ENCODE results near the gene GPR84. TPM values are rescaled to one million over a fixed set of nuclear protein-coding genes. Genes with fewer than 3 reads are reported as not detected.
A peak's percentile ranks its signal among the peaks of the same experiment; 100 is the strongest.

GPR84 gene
- total and polyA plus RNA-seq, 2 experiments from 2014 or later, result not detected

DNA sequence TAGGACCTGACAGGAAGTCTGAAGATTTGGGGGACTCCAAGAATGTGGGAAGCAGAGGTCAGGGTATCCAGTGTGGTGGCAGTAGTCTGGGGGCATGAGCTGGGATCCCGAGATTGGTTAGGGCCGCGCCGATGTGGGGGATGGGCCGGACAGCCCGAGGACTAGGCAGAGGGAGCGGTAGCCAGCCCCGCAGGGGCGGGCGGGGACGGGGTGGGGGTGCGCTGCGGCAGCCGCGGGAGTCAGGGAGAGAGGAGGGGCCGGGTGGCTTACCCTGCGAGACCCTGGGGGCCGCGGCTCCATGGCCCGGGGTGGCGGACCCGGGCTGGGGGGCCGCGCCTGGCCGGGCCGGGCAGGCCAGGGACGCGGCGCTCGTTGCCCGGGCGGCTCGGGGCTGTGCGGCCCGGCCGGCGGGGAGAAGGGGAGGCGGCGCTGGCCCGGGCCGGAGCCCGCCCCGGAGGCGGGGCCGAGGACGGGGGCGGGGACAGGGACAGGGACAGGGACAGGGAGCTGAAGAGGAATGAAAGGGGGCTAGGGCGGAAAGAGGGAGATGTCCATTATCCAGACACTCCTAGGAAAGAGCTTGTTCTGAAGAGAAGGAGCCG, 14.6 kb upstream of the GPR84 start:
- Histone ChIP-seq H3K9me2 (ENCODE audit: insufficient read depth) (no peaks in the 10 kb centered on the region), H3K27ac (ENCODE audit: low read depth) (no peak overlapping the region), H4K20me1 (replicated peaks; ENCODE audit: insufficient read depth) (no peaks in the 10 kb centered on the region; the same call in none of the 2 replicates), H3F3A (replicated peaks; ENCODE audit: low read depth) (no peaks in the 10 kb centered on the region; the same call in 1 of the 2 replicates), H3K36me3 (ENCODE audit: insufficient read depth) (peaks cover 5% of the 10 kb centered on the region; the same call in 1 of the 2 replicates), H3K4me3 (peak overlapping the region; percentile 60), H3K4me1 (ENCODE audit: insufficient read depth) (peaks cover 11% of the 10 kb centered on the region), H3K79me2 (replicated peaks; ENCODE audit: insufficient read depth) (no peaks in the 10 kb centered on the region), H3K27me3 (ENCODE audit: insufficient read depth) (peaks cover 17% of the 10 kb centered on the region; the same call in 1 of the 2 replicates), H2AFZ (0 out of 2 replicates have a peak overlapping the region, but pooled peaks have one; percentile 63), H3K4me2 (peak overlapping the region; percentile 97)
- Mint-ChIP-seq H3K4me3 (peak overlapping the region; percentile 82), H3K27ac (no peak overlapping the region), H3K27me3 (ENCODE audit: insufficient read depth, low read depth, poor library complexity) (peaks cover 23% of the 10 kb centered on the region), H3K9me3 (no peaks in the 10 kb centered on the region), H3K4me1 (peaks cover 24% of the 10 kb centered on the region), H3K36me3 (ENCODE audit: low read depth) (peaks cover 19% of the 10 kb centered on the region)
- TF ChIP-seq EZH2 (IDR thresholded peaks at IDR 0.05; ENCODE audit: low read depth, unreplicated experiment) (no peak), ZNF114 (CRISPR knock-in tag; IDR thresholded peaks at IDR 0.05) (no peak), ETS1 (IDR thresholded peaks at IDR 0.05) (no peak), NANOG (IDR thresholded peaks at IDR 0.05; ENCODE audit: borderline replicate concordance) (no peak), CREB1 (CRISPR knock-in tag; IDR thresholded peaks at IDR 0.05; ENCODE audit: low read depth) (no peak), EZH2phosphoT487 (IDR thresholded peaks at IDR 0.05; ENCODE audit: unreplicated experiment) (no peak), POLR2AphosphoS5 (IDR thresholded peaks at IDR 0.05; ENCODE audit: low read depth) (no peak), STAT1 (IDR thresholded peaks at IDR 0.05; ENCODE audit: unreplicated experiment) (no peak), ZNF331 (CRISPR knock-in tag; IDR thresholded peaks at IDR 0.05; ENCODE audit: low read depth) (no peak), ZNF462 (CRISPR knock-in tag; IDR thresholded peaks at IDR 0.05) (no peak), JUNB (IDR thresholded peaks at IDR 0.05; ENCODE audit: unreplicated experiment) (no peak)
- TF ChIP-seq, protein P1, sequence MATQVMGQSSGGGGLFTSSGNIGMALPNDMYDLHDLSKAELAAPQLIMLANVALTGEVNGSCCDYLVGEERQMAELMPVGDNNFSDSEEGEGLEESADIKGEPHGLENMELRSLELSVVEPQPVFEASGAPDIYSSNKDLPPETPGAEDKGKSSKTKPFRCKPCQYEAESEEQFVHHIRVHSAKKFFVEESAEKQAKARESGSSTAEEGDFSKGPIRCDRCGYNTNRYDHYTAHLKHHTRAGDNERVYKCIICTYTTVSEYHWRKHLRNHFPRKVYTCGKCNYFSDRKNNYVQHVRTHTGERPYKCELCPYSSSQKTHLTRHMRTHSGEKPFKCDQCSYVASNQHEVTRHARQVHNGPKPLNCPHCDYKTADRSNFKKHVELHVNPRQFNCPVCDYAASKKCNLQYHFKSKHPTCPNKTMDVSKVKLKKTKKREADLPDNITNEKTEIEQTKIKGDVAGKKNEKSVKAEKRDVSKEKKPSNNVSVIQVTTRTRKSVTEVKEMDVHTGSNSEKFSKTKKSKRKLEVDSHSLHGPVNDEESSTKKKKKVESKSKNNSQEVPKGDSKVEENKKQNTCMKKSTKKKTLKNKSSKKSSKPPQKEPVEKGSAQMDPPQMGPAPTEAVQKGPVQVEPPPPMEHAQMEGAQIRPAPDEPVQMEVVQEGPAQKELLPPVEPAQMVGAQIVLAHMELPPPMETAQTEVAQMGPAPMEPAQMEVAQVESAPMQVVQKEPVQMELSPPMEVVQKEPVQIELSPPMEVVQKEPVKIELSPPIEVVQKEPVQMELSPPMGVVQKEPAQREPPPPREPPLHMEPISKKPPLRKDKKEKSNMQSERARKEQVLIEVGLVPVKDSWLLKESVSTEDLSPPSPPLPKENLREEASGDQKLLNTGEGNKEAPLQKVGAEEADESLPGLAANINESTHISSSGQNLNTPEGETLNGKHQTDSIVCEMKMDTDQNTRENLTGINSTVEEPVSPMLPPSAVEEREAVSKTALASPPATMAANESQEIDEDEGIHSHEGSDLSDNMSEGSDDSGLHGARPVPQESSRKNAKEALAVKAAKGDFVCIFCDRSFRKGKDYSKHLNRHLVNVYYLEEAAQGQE (IDR thresholded peaks at IDR 0.05; ENCODE audit: unreplicated experiment), result no peak
- TF ChIP-seq, protein P2, sequence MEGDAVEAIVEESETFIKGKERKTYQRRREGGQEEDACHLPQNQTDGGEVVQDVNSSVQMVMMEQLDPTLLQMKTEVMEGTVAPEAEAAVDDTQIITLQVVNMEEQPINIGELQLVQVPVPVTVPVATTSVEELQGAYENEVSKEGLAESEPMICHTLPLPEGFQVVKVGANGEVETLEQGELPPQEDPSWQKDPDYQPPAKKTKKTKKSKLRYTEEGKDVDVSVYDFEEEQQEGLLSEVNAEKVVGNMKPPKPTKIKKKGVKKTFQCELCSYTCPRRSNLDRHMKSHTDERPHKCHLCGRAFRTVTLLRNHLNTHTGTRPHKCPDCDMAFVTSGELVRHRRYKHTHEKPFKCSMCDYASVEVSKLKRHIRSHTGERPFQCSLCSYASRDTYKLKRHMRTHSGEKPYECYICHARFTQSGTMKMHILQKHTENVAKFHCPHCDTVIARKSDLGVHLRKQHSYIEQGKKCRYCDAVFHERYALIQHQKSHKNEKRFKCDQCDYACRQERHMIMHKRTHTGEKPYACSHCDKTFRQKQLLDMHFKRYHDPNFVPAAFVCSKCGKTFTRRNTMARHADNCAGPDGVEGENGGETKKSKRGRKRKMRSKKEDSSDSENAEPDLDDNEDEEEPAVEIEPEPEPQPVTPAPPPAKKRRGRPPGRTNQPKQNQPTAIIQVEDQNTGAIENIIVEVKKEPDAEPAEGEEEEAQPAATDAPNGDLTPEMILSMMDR (conservative IDR thresholded peaks at IDR 0.05; ENCODE audit: low read depth in 2 of 2), result no peak
- DNase-seq (ENCODE audit: low spot score) (peak; percentile 80), ATAC-seq (peak; percentile 88)
